ENCODE data around the gene ARHGAP6.

- TF ChIP-seq CTCF (conservative IDR thresholded peaks at IDR 0.05; ENCODE audit: low read depth in 2 of 2): no peak
- no peak for TF ChIP-seq EZH2 (IDR thresholded peaks at IDR 0.05; ENCODE audit: low read depth, unreplicated experiment)
- TF ChIP-seq CREB1 (CRISPR knock-in tag; IDR thresholded peaks at IDR 0.05; ENCODE audit: low read depth): no peak
- TF ChIP-seq ETS1 (IDR thresholded peaks at IDR 0.05): no peak
- TF ChIP-seq, protein P1, sequence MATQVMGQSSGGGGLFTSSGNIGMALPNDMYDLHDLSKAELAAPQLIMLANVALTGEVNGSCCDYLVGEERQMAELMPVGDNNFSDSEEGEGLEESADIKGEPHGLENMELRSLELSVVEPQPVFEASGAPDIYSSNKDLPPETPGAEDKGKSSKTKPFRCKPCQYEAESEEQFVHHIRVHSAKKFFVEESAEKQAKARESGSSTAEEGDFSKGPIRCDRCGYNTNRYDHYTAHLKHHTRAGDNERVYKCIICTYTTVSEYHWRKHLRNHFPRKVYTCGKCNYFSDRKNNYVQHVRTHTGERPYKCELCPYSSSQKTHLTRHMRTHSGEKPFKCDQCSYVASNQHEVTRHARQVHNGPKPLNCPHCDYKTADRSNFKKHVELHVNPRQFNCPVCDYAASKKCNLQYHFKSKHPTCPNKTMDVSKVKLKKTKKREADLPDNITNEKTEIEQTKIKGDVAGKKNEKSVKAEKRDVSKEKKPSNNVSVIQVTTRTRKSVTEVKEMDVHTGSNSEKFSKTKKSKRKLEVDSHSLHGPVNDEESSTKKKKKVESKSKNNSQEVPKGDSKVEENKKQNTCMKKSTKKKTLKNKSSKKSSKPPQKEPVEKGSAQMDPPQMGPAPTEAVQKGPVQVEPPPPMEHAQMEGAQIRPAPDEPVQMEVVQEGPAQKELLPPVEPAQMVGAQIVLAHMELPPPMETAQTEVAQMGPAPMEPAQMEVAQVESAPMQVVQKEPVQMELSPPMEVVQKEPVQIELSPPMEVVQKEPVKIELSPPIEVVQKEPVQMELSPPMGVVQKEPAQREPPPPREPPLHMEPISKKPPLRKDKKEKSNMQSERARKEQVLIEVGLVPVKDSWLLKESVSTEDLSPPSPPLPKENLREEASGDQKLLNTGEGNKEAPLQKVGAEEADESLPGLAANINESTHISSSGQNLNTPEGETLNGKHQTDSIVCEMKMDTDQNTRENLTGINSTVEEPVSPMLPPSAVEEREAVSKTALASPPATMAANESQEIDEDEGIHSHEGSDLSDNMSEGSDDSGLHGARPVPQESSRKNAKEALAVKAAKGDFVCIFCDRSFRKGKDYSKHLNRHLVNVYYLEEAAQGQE (IDR thresholded peaks at IDR 0.05; ENCODE audit: unreplicated experiment): no peak
- TF ChIP-seq POLR2AphosphoS5 (IDR thresholded peaks at IDR 0.05; ENCODE audit: low read depth): no peak
- no peak for TF ChIP-seq EZH2phosphoT487 (IDR thresholded peaks at IDR 0.05; ENCODE audit: unreplicated experiment)
These were observed 396.7 kb downstream of the ARHGAP6 start for GRCh38 chrX:11269006-11269405.
